BE2C (cell line): Measurements from ENCODE around the gene SPRR2F.
"Not testable (repeated sequence)": the region's sequence is repeated elsewhere in the genome, so short reads cannot be mapped to it uniquely, and the experiment has no call there.

Experiments used
- DNase-seq: peaks from one replicate; pipeline ENCODE4 v3.0.0-alpha.2; 2020
- H3K27me3 ChIP-seq: fragments of 250-450 bp; sonication (Bioruptor Pico); 2 replicates; pipeline ENCODE4 v1.5.1; 2020; ENCODE audit warnings: mild to moderate bottlenecking
- H3K36me3 ChIP-seq: fragments of 250-450 bp; sonication (Bioruptor Pico); 2 replicates; pipeline ENCODE4 v1.5.1; 2020; ENCODE audit warnings: mild to moderate bottlenecking
- H3K4me1 ChIP-seq: fragments of 250-450 bp; sonication (Bioruptor Pico); 2 replicates; pipeline ENCODE4 v1.5.1; 2020
- H3K4me3 ChIP-seq: 2 replicates; pipeline ENCODE4 v1.5.1; 2011; ENCODE audit warnings: low read depth, low read length
- H3K9me3 ChIP-seq: fragments of 250-450 bp; sonication (Bioruptor Pico); 2 replicates; pipeline ENCODE4 v1.5.1; 2020
- CTCF ChIP-seq: IDR thresholded peaks from 2 replicates; pipeline ENCODE4 v1.5.1; 2012; ENCODE audit warnings: mild to moderate bottlenecking, low read depth, low read length

SPRR2F gene

GRCh38 chr1:153120945-153121344 is 7.6 kb upstream of the SPRR2F start:
- Histone ChIP-seq H3K36me3 (no peaks in the 10 kb centered on the region), H3K27me3 (no peaks in the 10 kb centered on the region; the same call in 1 of the 2 replicates), H3K4me3 (no peak overlapping the region), H3K9me3 (no peaks in the 10 kb centered on the region), H3K4me1 (no peaks in the 10 kb centered on the region)
- no peak for DNase-seq
- no peak for TF ChIP-seq CTCF

DNA sequence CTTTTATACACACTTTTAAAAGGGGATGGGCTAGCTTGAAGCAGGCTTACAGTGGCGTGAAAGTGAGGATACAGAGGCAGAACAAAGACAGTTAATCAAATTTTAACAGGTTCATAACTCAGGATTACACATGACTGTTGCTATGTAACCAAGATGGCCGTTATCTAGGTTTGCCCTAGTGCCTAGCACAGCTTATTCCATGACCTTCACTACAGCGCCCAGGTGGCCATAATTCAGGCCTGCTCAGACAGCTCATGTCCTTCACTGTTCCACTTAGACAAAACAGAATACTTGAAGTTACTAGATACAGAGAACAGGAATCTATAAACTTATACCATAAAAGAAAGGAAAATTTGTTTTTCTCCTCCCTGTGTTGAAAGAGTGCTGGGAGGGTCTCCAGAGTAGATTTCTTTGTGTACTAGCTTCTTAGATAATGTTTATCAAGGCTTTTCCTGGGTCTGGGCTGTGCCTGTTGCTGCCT is 6.2 kb upstream of the SPRR2F start:
- no peaks in the 10 kb centered on the region for H3K9me3 ChIP-seq
- no peaks in the 10 kb centered on the region for H3K36me3 ChIP-seq
- no peak overlapping the region for H3K4me3 ChIP-seq
- TF ChIP-seq CTCF: no peak
- no peaks in the 10 kb centered on the region; the same call in 1 of the 2 replicates for H3K27me3 ChIP-seq
- no peak for DNase-seq
- no peaks in the 10 kb centered on the region for H3K4me1 ChIP-seq

DNA sequence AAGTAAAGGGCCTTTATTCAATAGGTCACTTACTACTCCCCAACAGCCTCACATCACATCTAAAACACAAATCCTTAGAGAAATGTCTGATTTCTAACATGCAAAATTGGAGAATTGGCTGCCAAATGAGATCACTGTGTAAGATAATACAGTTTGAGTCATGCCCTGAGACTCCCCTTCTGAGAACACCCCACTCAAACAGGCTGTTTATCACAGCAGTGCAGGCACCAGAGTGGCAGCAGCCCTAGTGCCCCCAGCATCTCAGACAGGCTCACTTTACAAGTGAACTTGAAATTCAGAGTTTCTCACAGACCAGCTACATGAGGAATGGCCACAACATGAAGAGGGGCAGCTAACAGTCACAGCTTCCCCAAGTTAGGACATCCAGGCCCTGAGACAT is 1.9 kb upstream of the SPRR2F start:
- DNase-seq, H3K36me3 ChIP-seq, H3K4me1 ChIP-seq, H3K9me3 ChIP-seq, H3K4me3 ChIP-seq, H3K27me3 ChIP-seq: not testable (repeated sequence)

DNA sequence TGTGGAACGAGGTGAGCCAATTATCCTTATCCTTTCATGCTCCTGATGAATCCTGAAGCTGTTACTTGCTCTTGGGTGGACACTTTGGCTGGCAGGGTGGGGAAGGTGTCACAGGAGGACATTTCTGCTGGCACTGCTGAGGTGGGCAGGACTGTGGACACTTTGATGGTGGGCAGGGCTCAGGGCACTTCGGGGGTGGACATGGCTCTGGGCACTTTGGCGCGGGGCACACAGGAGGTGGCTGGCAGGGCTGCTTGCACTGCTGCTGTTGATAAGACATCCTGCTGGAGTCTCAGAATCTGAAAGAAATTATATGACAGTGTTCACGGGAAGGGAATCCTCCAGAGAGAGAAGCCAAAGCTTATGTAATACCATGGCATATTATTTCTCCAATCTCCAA is 862 bp downstream of the SPRR2F start:
- not testable (repeated sequence) for H3K27me3 ChIP-seq, H3K9me3 ChIP-seq, H3K4me1 ChIP-seq, DNase-seq, H3K4me3 ChIP-seq, H3K36me3 ChIP-seq

DNA sequence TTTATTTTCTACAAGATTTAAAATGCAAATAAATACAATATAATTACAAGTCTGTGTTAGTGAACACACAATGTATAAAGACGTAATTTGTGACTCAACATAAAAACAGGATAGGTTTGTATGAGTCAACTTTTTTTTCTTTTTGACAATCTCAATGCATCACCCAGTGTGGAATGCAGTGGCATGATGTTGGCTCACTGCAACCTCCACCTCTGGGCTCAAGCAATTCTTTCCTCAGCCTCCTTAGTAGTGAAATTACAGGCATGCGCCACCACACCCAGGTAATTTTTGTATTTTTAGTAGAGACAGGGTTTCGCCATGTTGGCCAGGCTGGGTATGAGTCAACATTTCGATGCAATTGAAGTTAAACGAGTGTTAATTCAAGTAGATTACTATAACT is 13.1 kb downstream of the SPRR2F start:
- no peaks in the 10 kb centered on the region for H3K9me3 ChIP-seq
- no peaks in the 10 kb centered on the region for H3K4me1 ChIP-seq
- H3K4me3 ChIP-seq: no peak overlapping the region
- TF ChIP-seq CTCF: no peak
- H3K36me3 ChIP-seq: no peaks in the 10 kb centered on the region
- H3K27me3 ChIP-seq: no peaks in the 10 kb centered on the region
- DNase-seq: no peak

- Histone ChIP-seq H3K27me3 (no peaks in the 10 kb centered on the region), H3K9me3 (no peaks in the 10 kb centered on the region), H3K4me3 (no peak overlapping the region), H3K4me1 (no peaks in the 10 kb centered on the region), H3K36me3 (no peaks in the 10 kb centered on the region)
- DNase-seq: no peak
- TF ChIP-seq CTCF: no peak
These were observed 13.8 kb downstream of the SPRR2F start for GRCh38 chr1:153099461-153100045.

GRCh38 chr1:153095764-153096163 is 17.6 kb downstream of the SPRR2F start:
- no peaks in the 10 kb centered on the region for H3K36me3 ChIP-seq
- no peak for TF ChIP-seq CTCF
- no peaks in the 10 kb centered on the region for H3K27me3 ChIP-seq
- H3K9me3 ChIP-seq: no peaks in the 10 kb centered on the region
- no peak for DNase-seq
- H3K4me3 ChIP-seq: no peak overlapping the region
- H3K4me1 ChIP-seq: no peaks in the 10 kb centered on the region
